HG02943 (cell line): ENCODE results near the gene OXCT2.
"Not testable (repeated sequence)": the region's sequence is repeated elsewhere in the genome, so short reads cannot be mapped to it uniquely, and the experiment has no call there.

ENCODE experiments used
- ATAC-seq: cut with Tn5 transposase; IDR thresholded peaks from one replicate; pipeline ENCODE4 v1.9.1; 2021; ENCODE audit warnings: mild to moderate bottlenecking, low read depth, moderate library complexity; ENCODE audit not compliant: unreplicated experiment

Gene OXCT2

GRCh38 chr1:39764512-39764911 is 6.6 kb downstream of the OXCT2 start:
- not testable (repeated sequence) for ATAC-seq

GRCh38 chr1:39763619-39764374 is 7.4 kb downstream of the OXCT2 start:
- ATAC-seq = not testable (repeated sequence)

- no peak for ATAC-seq
These were observed 8.3 kb downstream of the OXCT2 start for GRCh38 chr1:39762550-39763540.

GRCh38 chr1:39761557-39762260 is 9.4 kb downstream of the OXCT2 start:
- no peak for ATAC-seq

GRCh38 chr1:39761016-39761415 is 10.1 kb downstream of the OXCT2 start:
- ATAC-seq = no peak

GRCh38 chr1:39760074-39761008 is 10.8 kb downstream of the OXCT2 start:
- no peak for ATAC-seq

GRCh38 chr1:39759436-39759726 is 11.8 kb downstream of the OXCT2 start:
- ATAC-seq = no peak

- no peak for ATAC-seq
These were observed 12.4 kb downstream of the OXCT2 start for GRCh38 chr1:39758556-39759435.

- ATAC-seq = no peak
These were observed 13.6 kb downstream of the OXCT2 start for GRCh38 chr1:39757501-39757900.

- ATAC-seq = no peak
These were observed 15.0 kb downstream of the OXCT2 start for GRCh38 chr1:39755965-39756659.

GRCh38 chr1:39754906-39755504 is 16.1 kb downstream of the OXCT2 start:
- no peak for ATAC-seq

GRCh38 chr1:39754026-39754570 is 17.1 kb downstream of the OXCT2 start:
- ATAC-seq = no peak

GRCh38 chr1:39753132-39754025 is 17.8 kb downstream of the OXCT2 start:
- no peak for ATAC-seq

- no peak for ATAC-seq
These were observed 18.4 kb downstream of the OXCT2 start for GRCh38 chr1:39752703-39753102.

- ATAC-seq = no peak
These were observed 19.6 kb downstream of the OXCT2 start for GRCh38 chr1:39751595-39751994.

- no peak for ATAC-seq
These were observed 26.0 kb downstream of the OXCT2 start for GRCh38 chr1:39745016-39745670.
